Osteoblast (primary cell): Measurements from ENCODE around the gene SORCS1. TPM values are rescaled to one million over a fixed set of nuclear protein-coding genes. Genes with fewer than 3 reads are reported as not detected.

ENCODE experiments used
- DNase-seq: peaks from one replicate; pipeline ENCODE4 v3.0.0; 2011; ENCODE audit warnings: low spot score, mixed read lengths; ENCODE audit not compliant: insufficient read length; ENCODE audit errors: missing footprints
- H2AFZ ChIP-seq: 2 replicates; pipeline ENCODE4 v1.6.0; 2011; ENCODE audit warnings: mild to moderate bottlenecking, low read length
- H3K27ac ChIP-seq: 2 replicates; pipeline ENCODE4 v1.5.1; 2011; ENCODE audit warnings: mild to moderate bottlenecking, low read depth, low read length, moderate library complexity
- H3K27me3 ChIP-seq: 2 replicates; pipeline ENCODE4 v1.6.0; 2012; ENCODE audit warnings: mild to moderate bottlenecking, control low read depth, inconsistent platforms, low read length, moderate library complexity; ENCODE audit not compliant: insufficient read depth
- H3K36me3 ChIP-seq: 2 replicates; pipeline ENCODE4 v1.5.1; 2011; ENCODE audit warnings: mild to moderate bottlenecking, low read length, control low read depth, moderate library complexity; ENCODE audit not compliant: insufficient read depth
- H3K4me1 ChIP-seq: 2 replicates; pipeline ENCODE4 v1.5.1; 2011; ENCODE audit warnings: mild to moderate bottlenecking, low read length, control low read depth, moderate library complexity; ENCODE audit not compliant: insufficient read depth
- H3K4me2 ChIP-seq: 2 replicates; pipeline ENCODE4 v1.6.0; 2011; ENCODE audit warnings: mild to moderate bottlenecking, low read length; ENCODE audit not compliant: insufficient read depth
- H3K4me3 ChIP-seq: fragments of 200-600 bp; sonication (generic); 3 replicates; pipeline ENCODE4 v1.5.1; 2012; ENCODE audit warnings: mild to moderate bottlenecking, low read length, inconsistent platforms; ENCODE audit not compliant: insufficient read depth
- H3K79me2 ChIP-seq: 2 replicates; pipeline ENCODE4 v1.6.0; 2012; ENCODE audit warnings: mild to moderate bottlenecking, low read length, control low read depth, inconsistent platforms; ENCODE audit not compliant: insufficient read depth
- H3K9me3 ChIP-seq: 2 replicates; pipeline ENCODE4 v1.5.1; 2011; ENCODE audit warnings: low read depth, low read length, control low read depth
- H4K20me1 ChIP-seq: 2 replicates; pipeline ENCODE4 v1.6.0; 2012; ENCODE audit warnings: mild to moderate bottlenecking, low read length, control low read depth; ENCODE audit not compliant: insufficient read depth
- CTCF ChIP-seq: IDR thresholded peaks from 2 replicates; pipeline ENCODE4 v1.5.1; 2011; ENCODE audit warnings: mild to moderate bottlenecking, low read depth, low read length, moderate library complexity; ENCODE audit errors: extremely low read depth
- total RNA-seq: library from RNA; depleted of rRNA; stranded (reverse); fragments of >200 nt; gene quantifications from 2 replicates; pipeline ENCODE4 v1.2.3, GENCODE V29; 2012

Gene SORCS1
- total RNA-seq, 1 donor: not detected

GRCh38 chr10:106894692-106895091, 269.8 kb downstream of the SORCS1 start:
- Histone ChIP-seq H3K4me1 (no peaks in the 10 kb centered on the region), H3K36me3 (no peaks in the 10 kb centered on the region), H2AFZ (no peak overlapping the region), H3K27ac (no peak overlapping the region), H3K27me3 (no peaks in the 10 kb centered on the region), H3K4me3 (no peak overlapping the region), H3K9me3 (no peaks in the 10 kb centered on the region), H3K4me2 (no peak overlapping the region), H4K20me1 (no peaks in the 10 kb centered on the region), H3K79me2 (no peaks in the 10 kb centered on the region)
- DNase-seq: no peak
- no peak for TF ChIP-seq CTCF

GRCh38 chr10:106877574-106877973, 286.9 kb downstream of the SORCS1 start:
- no peak overlapping the region for H3K4me3 ChIP-seq
- H3K4me1 ChIP-seq: no peaks in the 10 kb centered on the region
- no peaks in the 10 kb centered on the region for H3K79me2 ChIP-seq
- peaks cover 4% of the 10 kb centered on the region for H3K9me3 ChIP-seq
- no peaks in the 10 kb centered on the region for H3K36me3 ChIP-seq
- H3K27me3 ChIP-seq: no peaks in the 10 kb centered on the region
- no peak for TF ChIP-seq CTCF
- no peak overlapping the region for H3K4me2 ChIP-seq
- no peak for DNase-seq
- no peak overlapping the region for H2AFZ ChIP-seq
- no peaks in the 10 kb centered on the region for H4K20me1 ChIP-seq
- H3K27ac ChIP-seq: no peak overlapping the region

GRCh38 chr10:106874604-106874889, 290.0 kb downstream of the SORCS1 start:
- Histone ChIP-seq H3K27ac (no peak overlapping the region), H3K27me3 (no peaks in the 10 kb centered on the region), H3K9me3 (peaks cover 4% of the 10 kb centered on the region), H3K36me3 (no peaks in the 10 kb centered on the region), H3K4me1 (no peaks in the 10 kb centered on the region), H2AFZ (no peak overlapping the region), H3K79me2 (no peaks in the 10 kb centered on the region), H3K4me3 (no peak overlapping the region), H4K20me1 (no peaks in the 10 kb centered on the region), H3K4me2 (no peak overlapping the region)
- DNase-seq: no peak
- TF ChIP-seq CTCF: no peak

GRCh38 chr10:106873770-106874603, 290.5 kb downstream of the SORCS1 start:
- Histone ChIP-seq H3K27ac (no peak overlapping the region), H3K4me3 (no peak overlapping the region), H4K20me1 (no peaks in the 10 kb centered on the region), H3K9me3 (peaks cover 4% of the 10 kb centered on the region), H3K27me3 (no peaks in the 10 kb centered on the region), H3K36me3 (no peaks in the 10 kb centered on the region), H3K4me2 (no peak overlapping the region), H3K79me2 (no peaks in the 10 kb centered on the region), H2AFZ (no peak overlapping the region), H3K4me1 (no peaks in the 10 kb centered on the region)
- no peak for DNase-seq
- no peak for TF ChIP-seq CTCF
